HG03280 (cell line): Measurements from ENCODE around the gene IQCH.
"Not testable (repeated sequence)": the region's sequence is repeated elsewhere in the genome, so short reads cannot be mapped to it uniquely, and the experiment has no call there.

Source experiments
- ATAC-seq: cut with Tn5 transposase; IDR thresholded peaks from one replicate; pipeline ENCODE4 v1.9.1; 2021; ENCODE audit warnings: mild to moderate bottlenecking, moderate library complexity; ENCODE audit not compliant: unreplicated experiment

The IQCH gene

GRCh38 chr15:67433495-67434099 is 179.0 kb downstream of the IQCH start:
- ATAC-seq, result no peak

DNA sequence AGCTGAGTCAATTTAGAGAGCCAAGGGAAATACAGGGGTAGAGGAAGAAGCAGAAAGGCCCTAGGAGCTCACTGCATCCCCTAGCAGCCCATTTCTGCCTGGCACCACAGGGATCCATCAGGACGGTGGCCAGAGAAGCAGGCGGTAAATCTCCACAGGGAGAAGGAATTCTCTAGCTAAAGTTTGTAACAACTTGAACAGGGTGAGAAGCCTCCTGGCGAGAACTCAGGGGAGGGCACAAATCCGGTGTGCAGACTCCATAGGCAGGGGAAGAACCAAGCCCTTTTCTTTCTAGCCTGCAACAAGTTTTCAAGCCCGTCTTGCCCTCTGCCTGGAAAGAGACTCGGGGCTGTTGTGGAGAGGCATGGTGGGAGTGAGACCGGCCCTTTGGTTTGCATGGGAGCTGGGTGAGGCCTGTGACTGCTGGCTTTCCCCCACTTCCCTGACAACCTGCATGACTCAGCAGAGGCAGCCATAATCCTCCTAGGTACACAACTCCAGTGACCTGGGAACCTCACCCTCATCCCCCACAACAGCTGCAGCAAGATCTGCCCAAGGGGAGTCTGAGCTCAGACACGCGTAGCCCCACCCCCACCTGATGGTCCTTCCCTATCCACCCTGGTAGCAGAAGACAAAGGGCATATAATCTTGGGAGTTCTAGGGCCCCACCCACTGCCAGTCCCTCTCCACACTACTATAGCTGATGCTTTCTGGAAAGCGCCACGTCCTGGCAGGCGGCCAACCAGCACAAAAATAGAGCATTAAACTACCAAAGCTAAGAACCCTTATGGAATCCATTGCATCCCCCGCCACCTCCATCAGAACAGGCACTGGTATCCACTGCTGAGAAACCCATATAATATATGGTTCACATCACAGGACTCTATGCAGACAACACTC is 182.0 kb downstream of the IQCH start:
- not testable (repeated sequence) for ATAC-seq

DNA sequence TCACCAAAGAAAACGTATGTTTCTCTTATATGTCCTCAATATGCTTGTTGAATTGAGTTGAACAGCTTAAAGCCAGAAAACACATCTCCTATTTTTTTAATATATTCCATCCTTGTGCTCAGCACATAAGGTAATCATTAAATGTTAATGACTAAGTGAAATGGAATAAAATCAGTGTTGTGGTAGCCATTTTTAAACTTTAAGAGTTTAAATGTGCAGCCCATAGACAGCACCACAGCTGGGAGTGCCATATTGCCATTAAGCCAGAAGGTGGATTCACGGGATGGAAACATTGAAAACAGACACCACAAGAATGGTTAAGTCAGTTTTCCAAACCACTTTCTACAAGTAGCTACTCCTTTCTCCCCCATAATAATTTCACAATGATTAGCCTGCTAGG is 189.5 kb downstream of the IQCH start:
- ATAC-seq, result no peak

GRCh38 chr15:67446449-67446848 is 191.9 kb downstream of the IQCH start:
- ATAC-seq, result no peak

DNA sequence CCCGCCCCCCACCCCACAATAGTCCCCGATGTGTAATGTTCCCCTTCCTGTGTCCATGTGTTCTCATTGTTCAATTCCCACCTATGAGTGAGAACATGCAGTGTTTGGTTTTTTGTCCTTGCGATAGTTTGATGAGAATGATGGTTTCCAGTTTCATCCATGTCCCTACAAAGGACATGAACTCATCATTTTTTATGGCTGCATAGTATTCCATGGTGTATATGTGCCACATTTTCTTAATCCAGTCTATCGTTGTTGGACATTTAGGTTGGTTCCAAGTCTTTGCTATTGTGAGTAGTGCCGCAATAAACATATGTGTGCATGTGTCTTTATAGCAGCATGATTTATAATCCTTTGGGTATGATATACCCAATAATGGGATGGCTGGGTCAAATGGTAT is 193.8 kb downstream of the IQCH start:
- ATAC-seq, result not testable (repeated sequence)

- ATAC-seq, result not testable (repeated sequence)
Measured at GRCh38 chr15:67453703-67454102, 199.1 kb downstream of the IQCH start.

DNA sequence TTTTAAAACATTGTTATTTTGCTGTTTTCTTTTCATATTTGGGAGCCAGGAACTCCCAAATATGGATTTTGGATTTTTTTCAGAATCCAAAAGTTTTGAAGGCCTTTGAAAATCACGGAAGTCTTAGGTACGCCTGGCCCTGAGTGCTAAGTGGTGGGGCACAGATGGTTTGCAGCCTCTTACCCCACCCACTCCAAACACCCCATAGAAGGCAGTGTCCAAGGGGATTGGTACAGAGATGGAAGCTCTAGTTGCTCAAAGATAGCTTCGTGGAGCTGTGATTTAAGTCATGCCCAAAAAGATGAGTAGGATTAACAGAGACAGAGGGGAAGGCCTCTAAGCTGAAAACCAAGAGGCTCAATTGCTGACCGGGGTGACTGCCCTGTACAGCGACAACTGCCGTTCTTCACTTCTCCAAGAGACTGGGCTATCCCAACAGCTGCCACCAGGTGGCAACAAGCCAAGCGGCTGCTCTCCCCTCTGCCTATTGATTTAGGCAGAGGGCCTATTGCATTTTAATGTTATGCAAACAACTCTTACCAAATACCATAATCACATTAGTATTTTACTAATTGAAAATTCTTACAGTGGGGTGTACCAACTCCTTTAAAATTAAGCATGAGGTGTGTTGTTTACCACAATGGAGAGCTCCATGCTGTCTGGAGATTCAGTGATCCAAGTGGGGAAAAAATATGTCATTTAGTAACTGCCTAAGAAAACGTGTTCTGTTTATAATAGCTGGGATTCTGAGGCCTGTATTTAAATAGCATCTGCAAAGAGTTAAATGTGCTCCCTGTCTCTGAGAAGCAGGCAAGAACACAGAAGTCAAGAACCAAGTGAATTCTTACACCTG is 202.3 kb downstream of the IQCH start:
- ATAC-seq, result no peak

DNA sequence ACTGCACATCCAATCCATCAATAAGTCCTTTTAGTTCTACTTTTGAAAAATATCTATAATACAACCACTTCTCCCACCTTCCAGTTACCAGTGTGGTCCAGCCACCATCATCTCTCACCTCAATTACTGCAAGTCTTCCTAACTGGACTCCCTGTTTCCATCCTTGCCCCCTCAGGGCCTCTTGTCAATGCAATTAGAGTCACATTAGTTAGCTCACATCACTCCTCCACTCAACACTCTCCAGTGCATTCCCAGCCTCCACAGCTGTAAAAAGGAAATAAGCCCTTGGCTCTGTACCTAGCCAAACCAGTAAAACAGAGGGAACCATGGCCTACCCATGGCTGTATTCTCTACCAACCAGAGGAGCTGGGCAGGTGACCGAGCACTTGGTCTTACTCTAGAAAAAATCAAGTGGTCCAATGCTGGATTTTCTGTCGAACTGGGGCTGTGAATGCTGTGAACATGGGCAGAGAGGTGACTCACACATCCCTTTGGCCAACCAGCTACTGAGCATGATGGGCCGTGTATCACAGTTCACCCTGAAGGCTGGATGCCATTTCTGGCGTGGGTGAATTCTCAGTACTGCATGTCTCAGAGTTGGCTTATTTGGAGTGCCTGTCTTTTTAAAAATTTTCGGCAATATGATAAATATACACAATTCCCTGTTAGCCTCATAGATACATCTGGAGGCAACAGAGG is 203.9 kb downstream of the IQCH start:
- no peak for ATAC-seq

DNA sequence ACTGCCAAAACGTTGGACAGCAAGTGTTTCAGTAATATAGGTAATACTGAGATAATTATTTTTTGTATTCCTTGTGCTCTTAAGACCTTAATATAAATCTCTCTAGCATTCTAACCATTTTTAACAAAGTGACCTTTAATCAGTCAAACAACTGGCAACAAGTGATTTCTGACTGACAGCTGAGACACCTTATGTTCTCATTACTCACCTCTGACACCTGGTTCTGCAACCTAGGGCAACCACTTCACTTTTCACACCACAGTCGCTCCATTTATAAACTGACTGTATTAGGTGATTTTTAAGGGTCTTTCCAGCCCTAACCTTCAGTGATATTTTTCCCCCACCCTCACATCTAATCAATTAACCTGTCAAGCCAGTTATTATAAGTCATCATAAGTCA is 205.9 kb downstream of the IQCH start:
- ATAC-seq, result no peak

DNA sequence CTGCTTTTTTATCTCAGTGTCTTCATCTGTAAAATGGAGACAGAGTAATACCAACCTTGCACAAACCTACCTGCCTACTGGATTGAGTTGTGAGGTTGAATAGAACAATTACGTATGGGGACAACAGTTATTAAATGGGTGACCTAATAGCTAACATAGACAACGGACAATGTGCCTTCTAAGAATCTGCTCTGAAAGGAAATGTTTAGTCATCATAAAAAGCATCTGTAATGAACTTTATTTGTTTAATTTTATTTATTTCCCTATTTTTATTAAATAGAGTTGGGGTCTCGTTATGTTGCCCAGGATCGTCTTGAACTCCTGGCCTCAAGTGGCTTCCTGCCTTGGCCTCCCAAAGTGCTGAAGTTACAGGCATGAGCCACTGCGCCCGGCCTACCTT is 207.1 kb downstream of the IQCH start:
- no peak for ATAC-seq

- no peak for ATAC-seq
Measured at GRCh38 chr15:67462875-67463274, 208.3 kb downstream of the IQCH start.

- no peak for ATAC-seq
Measured at GRCh38 chr15:67463488-67463887, 208.9 kb downstream of the IQCH start.

DNA sequence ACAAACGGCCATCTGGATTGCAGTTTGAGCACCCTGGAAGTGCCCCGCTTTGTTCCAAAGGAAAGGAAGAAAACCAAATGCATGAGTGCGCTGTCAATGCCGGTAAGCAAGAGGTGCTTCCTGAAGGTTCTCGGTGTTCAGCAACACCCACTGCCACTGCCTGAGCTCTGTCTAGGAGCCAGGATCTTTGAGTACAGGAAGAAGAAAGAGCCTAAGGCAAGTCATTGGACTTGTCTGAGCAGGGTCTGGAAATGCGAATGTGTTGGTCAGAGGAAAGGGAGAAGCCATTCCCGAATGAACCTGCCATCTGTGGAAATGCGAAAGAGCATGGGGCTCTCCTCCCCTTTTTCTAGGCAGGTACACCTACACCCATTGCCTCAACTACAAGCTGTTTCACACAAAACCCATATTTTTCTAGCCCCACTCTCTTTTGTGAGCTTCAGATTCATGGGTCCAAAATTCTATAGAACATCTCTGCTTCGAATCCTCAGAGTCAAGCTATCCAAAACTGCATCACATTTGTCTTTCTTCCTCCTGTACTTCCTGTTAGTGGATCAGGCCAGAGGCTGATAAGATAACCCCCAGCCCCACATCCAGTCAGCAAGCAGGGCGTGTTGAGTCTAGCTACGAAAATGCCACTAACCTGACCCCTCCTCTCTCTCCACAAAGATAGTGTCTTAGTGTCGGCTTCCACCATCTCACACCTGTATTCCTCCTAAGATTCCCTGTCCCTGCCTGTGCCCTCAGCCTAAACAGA is 210.8 kb downstream of the IQCH start:
- no peak for ATAC-seq

DNA sequence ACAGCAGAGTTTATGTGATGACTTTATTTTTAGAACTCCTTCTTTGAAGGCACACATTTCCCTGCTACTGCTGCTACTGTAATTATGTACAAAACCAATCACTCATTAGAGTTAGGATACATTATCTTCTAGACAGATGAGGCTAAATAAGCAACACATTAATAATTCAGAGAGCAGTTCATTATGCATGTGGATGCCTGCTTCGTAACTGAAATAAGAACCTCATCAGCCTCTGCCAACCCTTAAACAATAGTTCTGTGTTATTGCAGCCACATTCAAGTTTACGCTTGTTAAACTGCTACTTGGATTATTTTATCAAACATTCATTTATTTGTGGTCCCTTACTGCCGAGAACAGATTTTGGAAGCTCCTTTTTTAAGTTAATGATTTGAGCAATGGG is 213.8 kb downstream of the IQCH start:
- ATAC-seq, result no peak

DNA sequence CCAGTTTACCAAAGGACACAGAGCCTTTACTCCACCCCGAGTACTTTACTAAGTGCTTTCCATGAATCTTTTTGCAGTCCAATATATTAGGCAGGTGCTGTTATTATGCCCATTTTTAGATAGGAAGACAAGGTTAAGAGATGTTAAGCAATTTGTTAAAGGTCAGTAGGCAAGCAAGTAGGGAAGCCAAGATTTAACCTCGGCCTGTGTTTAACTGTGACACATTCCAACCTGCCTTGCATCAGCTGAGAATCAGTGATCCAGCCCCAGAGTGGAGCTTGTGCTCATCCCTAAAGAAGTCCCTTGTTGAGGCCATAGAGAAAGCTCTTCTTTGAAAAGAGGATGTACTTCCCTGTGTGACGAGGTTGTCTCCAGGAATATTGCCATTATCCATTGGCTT is 215.1 kb downstream of the IQCH start:
- ATAC-seq, result no peak

GRCh38 chr15:67472957-67473356 is 218.4 kb downstream of the IQCH start:
- ATAC-seq, result no peak

DNA sequence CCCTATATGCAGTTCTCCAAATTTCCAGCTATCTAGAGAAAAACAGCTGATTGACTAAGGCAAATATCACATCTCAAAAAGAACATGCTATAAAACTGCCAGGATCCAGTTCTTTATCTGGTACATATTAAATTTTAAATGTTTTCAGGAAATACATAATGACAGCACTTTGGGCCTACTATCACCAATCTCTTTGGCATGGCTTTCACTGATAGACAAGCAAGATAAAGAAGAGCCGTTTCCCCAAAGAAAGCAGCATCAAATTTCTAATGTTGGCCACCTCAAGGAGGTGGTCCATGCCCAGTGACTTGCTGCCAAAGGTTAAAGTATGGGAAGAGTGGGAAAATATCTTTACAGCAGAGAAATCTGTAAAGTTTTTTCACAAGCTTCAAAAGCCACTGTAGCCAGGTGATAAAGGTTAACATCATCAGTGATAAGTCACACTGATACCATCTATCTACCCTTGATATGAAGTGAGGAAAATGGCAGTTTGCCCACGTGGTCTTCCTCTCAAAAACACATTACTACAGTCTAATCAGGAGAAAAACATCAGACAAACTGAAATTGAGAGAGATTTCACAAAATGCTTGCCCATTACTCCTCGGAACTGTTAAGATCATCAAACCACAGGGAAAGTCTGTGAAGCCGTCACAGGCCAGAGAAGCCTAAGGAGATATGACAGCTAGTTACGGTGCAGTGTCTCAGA is 220.0 kb downstream of the IQCH start:
- ATAC-seq, result no peak

- ATAC-seq, result no peak
Measured at GRCh38 chr15:67479781-67480505, 225.4 kb downstream of the IQCH start.

DNA sequence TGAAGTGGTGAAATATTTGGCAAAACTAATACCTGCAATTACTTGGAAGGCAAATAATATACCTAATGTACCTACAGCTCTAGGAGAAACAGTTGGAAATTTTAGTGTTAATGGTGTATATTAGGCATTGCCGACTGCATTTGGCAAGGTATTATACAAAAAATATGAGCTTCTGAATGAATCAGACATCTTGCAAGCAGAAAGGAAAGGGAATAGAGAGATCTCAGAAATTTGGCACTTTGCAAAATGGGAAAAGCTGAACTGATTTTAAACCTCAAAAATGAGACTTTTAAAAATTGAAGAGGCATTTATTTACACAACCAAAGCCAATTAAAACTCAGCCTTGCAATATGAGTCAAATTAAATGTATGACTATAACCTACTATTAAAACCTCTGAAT is 226.2 kb downstream of the IQCH start:
- no peak for ATAC-seq
